ENCODE measurements around the gene TUBB1.
"Not testable (repeated sequence)": the region's sequence is repeated elsewhere in the genome, so short reads cannot be mapped to it uniquely, and the experiment has no call there.

TUBB1 gene

GRCh38 chr20:59006864-59007664 lies 12.2 kb upstream of the TUBB1 start, which contains the start of gene CTSZ:
Gene CTSZ (minus strand): TSS chr20:59007254. CDS start chr20:59007128, 126 bp downstream.
- Mint-ChIP-seq H3K27ac (peak within 1 kb of the TSS; percentile 78), H3K27me3 (ENCODE audit: low read depth) (no peaks in the 10 kb centered on the region), H3K36me3 (ENCODE audit: low read depth) (peaks cover 14% of the 10 kb centered on the region), H3K9me3 (no peaks in the 10 kb centered on the region), H3K4me3 (peak within 1 kb of the TSS; percentile 82), H3K4me1 (ENCODE audit: low read depth) (peaks cover 35% of the 10 kb centered on the region)

GRCh38 chr20:59007665-59008511 lies 11.3 kb upstream of the TUBB1 start:
- Mint-ChIP-seq H3K9me3 (no peaks in the 10 kb centered on the region), H3K4me3 (peak overlapping the region; percentile 82), H3K27ac (peak overlapping the region; percentile 78), H3K4me1 (ENCODE audit: low read depth) (peaks cover 37% of the 10 kb centered on the region), H3K36me3 (ENCODE audit: low read depth) (peaks cover 8% of the 10 kb centered on the region), H3K27me3 (ENCODE audit: low read depth) (no peaks in the 10 kb centered on the region)

DNA sequence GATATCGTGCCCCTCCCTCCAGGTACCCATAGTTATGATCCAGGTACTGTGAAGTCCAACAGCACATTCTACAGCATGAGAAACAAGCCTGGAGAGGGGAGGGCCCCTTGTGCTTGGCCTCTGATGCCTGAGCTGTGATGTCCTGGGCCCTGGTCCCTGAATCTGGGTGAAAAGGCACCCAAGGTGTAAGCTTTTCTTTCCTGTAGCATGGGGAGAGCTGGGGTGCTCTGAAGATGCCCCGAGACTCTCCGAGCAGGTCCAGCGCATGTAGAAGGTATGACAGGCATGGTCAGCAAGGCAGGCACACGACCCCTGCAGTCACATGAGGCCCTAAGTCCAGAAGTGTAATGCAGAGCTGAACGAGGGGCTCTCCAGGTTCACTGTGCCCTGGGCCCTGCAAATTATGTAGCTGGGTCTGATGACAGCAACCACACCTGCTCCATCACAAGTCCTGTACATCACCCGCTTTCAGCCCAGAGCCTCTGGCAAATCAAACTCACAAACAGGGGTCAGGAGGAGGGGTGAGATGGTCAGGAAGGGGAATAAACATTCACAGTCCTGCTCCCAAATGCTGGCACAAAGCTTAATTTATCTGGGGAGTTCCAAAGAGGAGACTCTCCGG lies 10.4 kb upstream of the TUBB1 start:
- Mint-ChIP-seq H3K36me3 (ENCODE audit: low read depth) (peaks cover 5% of the 10 kb centered on the region), H3K4me3 (no peak overlapping the region), H3K27me3 (ENCODE audit: low read depth) (no peaks in the 10 kb centered on the region), H3K4me1 (ENCODE audit: low read depth) (peaks cover 38% of the 10 kb centered on the region), H3K27ac (no peak overlapping the region), H3K9me3 (no peaks in the 10 kb centered on the region)

DNA sequence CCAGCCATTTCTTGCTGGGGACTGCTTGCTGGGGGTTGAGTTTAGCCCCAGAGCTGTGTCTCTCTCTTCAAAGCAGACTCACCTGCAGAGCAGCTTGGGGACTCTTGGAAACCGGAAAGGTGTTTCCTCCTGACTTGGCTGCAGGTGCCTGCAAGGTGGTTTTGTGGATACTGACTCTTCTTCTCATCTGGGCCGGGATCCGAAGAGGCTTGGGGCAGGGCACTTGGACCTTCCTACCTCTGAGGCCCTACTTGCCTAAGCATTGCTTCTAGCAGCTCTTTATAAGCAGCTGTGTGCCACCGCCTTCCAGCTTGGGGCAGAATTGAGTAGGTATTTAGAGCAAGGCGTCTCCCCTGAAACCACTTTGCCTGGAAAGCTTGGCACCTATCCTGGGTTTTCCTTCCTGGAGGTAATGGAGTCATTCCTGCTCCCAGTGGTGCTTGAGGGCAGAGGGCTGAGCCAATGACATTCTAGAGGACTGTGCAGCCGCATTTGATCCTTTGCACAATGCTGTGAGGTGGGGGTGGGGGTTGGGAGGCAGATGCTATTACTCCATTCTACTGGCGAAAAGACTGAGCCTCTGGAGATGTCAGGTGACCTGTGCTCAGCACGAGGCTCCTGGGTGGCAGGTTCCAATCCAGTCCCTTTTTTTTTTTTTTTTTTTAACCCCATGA lies 8.8 kb upstream of the TUBB1 start:
- Mint-ChIP-seq H3K27me3 (ENCODE audit: low read depth) (no peaks in the 10 kb centered on the region), H3K27ac (no peak overlapping the region)

GRCh38 chr20:59010995-59011873 lies 8.0 kb upstream of the TUBB1 start:
- H3K36me3 Mint-ChIP-seq (ENCODE audit: low read depth): peaks cover 6% of the 10 kb centered on the region
- H3K27me3 Mint-ChIP-seq (ENCODE audit: low read depth): no peaks in the 10 kb centered on the region
- H3K4me3 Mint-ChIP-seq: no peak overlapping the region
- peak overlapping the region; percentile 1 for H3K27ac Mint-ChIP-seq
- H3K9me3 Mint-ChIP-seq: no peaks in the 10 kb centered on the region
- H3K4me1 Mint-ChIP-seq (ENCODE audit: low read depth): peaks cover 35% of the 10 kb centered on the region

More for the DNA sequence above, 8.8 kb upstream of the TUBB1 start:
- Mint-ChIP-seq H3K4me3 (no peak overlapping the region), H3K36me3 (ENCODE audit: low read depth) (peaks cover 6% of the 10 kb centered on the region), H3K4me1 (ENCODE audit: low read depth) (peaks cover 35% of the 10 kb centered on the region), H3K9me3 (no peaks in the 10 kb centered on the region)

DNA sequence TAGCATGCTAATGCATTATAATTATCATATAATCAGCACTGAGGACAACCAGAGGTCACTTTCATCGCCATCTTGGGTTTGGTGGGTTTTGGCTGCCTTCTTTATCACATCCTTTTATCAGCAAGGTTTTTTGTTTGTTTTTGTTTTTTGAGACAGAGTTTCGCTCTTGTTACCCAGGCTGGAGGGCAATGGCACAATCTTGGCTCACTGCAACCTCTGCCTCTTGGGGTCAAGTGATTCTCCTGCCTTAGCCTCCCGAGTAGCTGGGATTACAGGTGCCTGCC lies 7.4 kb upstream of the TUBB1 start:
- H3K27ac Mint-ChIP-seq; H3K4me3 Mint-ChIP-seq; H3K27me3 Mint-ChIP-seq (ENCODE audit: low read depth); H3K9me3 Mint-ChIP-seq; H3K36me3 Mint-ChIP-seq (ENCODE audit: low read depth): not testable (repeated sequence)
- H3K4me1 Mint-ChIP-seq (ENCODE audit: low read depth): peaks cover 40% of the 10 kb centered on the region

GRCh38 chr20:59013031-59013951 lies 5.9 kb upstream of the TUBB1 start:
- Mint-ChIP-seq H3K36me3 (ENCODE audit: low read depth) (peaks cover 6% of the 10 kb centered on the region), H3K9me3 (no peaks in the 10 kb centered on the region), H3K27ac (no peak overlapping the region), H3K27me3 (ENCODE audit: low read depth) (no peaks in the 10 kb centered on the region), H3K4me3 (no peak overlapping the region), H3K4me1 (ENCODE audit: low read depth) (peaks cover 44% of the 10 kb centered on the region)

GRCh38 chr20:59013959-59014608 lies 5.1 kb upstream of the TUBB1 start:
- no peak overlapping the region for H3K4me3 Mint-ChIP-seq

DNA sequence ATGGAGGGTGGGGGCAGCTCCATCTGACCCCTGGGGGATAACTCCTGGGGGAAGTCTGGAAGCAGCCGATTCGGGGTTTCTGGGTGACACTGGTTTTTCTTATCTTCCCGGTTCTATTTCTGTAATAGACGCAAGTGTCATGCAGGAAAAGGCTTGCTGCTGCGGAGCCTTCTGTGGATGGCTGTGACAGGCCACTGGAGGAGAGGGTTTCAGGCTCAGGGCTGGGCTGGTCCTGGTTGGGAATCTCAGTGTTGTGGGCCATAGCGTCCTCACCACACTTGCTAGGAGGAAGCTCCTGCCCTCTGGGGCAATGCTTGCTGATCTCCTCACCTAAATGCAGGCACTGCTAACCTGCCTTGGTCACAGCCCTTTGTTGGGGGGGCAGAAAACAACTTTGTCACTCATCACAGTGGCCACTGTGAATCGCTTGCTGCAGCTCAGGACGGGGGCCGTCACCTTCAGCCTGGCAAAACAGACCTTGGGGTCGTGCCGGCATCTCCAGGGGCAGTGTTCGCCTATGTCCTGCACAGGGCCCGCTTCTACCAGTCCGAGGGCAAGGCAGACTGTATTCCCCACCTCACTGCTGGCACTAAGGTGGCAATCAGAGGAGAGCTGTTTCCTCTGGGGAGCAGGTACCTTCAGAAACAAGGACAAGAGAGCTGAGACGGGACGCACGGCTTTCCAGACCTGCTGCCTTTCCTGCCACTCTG lies 4.4 kb upstream of the TUBB1 start:
- Mint-ChIP-seq H3K36me3 (ENCODE audit: low read depth) (peaks cover 6% of the 10 kb centered on the region), H3K4me1 (ENCODE audit: low read depth) (peaks cover 44% of the 10 kb centered on the region), H3K9me3 (no peaks in the 10 kb centered on the region), H3K27me3 (ENCODE audit: low read depth) (no peaks in the 10 kb centered on the region), H3K27ac (no peak overlapping the region), H3K4me3 (no peak overlapping the region)

More at GRCh38 chr20:59013959-59014608, 5.1 kb upstream of the TUBB1 start:
- Mint-ChIP-seq H3K9me3 (no peaks in the 10 kb centered on the region), H3K27me3 (ENCODE audit: low read depth) (no peaks in the 10 kb centered on the region), H3K27ac (no peak overlapping the region), H3K4me1 (ENCODE audit: low read depth) (peaks cover 44% of the 10 kb centered on the region), H3K36me3 (ENCODE audit: low read depth) (peaks cover 6% of the 10 kb centered on the region)

DNA sequence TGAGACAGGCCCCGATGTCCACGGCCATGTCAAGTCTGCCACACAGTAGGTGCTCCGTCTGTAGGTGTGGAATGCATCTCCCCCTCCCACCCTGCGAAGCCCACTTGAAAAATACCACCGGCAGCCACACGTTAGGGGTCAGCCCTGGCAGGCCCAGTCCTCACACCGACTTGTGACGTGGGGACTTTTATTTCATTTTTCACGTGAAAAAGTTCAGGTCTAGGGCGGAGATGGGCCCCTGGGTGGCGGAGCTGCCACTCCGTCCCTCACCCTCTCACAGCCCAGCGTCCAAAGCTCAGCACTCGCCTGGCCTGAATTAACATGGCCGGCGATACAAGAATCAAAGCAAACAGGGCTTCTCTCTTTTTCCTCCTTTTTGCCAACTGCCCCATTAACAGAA lies 3.8 kb upstream of the TUBB1 start:
- Mint-ChIP-seq H3K27ac (no peak overlapping the region), H3K27me3 (ENCODE audit: low read depth) (no peaks in the 10 kb centered on the region), H3K4me3 (no peak overlapping the region), H3K9me3 (no peaks in the 10 kb centered on the region), H3K4me1 (ENCODE audit: low read depth) (peaks cover 43% of the 10 kb centered on the region), H3K36me3 (ENCODE audit: low read depth) (peaks cover 6% of the 10 kb centered on the region)

DNA sequence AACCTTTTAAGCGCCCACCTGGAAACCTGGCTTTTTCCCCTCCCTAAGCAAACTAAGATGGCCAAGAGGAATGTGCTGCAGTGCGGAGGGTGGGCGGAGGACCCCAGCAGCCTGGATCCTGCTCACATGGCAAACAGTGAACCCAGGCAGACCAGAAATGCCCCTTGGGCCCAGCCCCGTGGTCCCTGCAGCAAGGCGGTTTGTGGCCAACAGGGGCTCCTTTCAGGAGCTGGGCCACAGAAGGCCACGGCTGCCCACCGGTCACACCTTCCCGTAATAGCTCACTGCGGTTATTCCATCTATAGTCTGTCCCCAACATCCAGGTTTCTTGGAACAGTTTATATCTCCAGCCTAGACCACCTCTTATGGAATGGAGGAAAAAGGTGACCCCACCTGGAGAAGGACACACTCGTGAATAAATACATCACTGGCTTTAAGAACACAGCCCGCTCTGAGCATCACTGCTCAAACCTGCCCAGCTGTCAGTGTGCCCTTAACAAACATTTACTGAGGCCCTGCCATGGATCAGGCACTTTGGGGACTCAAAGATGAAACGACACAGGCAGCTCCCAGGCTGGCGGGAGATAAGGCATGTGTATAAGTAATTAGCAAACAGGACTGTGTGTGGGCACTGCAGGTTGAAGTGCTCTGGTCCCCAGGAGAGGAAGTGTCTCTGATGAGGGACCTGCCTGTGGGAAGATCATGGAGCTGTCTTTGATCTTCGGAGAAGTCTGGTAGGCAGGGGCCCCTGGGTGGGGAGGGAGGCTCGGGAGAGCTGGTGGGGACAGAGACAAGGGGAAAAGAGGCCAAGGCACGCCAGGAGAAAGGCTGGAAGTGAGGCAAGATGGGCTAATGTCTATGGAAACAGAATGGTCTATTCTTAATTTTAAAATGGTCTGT lies 3.2 kb upstream of the TUBB1 start:
- peaks cover 6% of the 10 kb centered on the region for H3K36me3 Mint-ChIP-seq (ENCODE audit: low read depth)
- no peaks in the 10 kb centered on the region for H3K27me3 Mint-ChIP-seq (ENCODE audit: low read depth)
- no peaks in the 10 kb centered on the region for H3K9me3 Mint-ChIP-seq
- peaks cover 43% of the 10 kb centered on the region for H3K4me1 Mint-ChIP-seq (ENCODE audit: low read depth)
- no peak overlapping the region for H3K27ac Mint-ChIP-seq
- H3K4me3 Mint-ChIP-seq: no peak overlapping the region

All from T-helper 1 cell treated with Interleukin-12 subunit alpha and Interleukin-12 subunit beta and Interleukin-4 antibody, amounts not matched to agents 30 μg/mL and 1 μg/mL, for 36 hours (primary cell).